A673 (cell line): Measurements from ENCODE around the gene CLDN17. TPM values are rescaled to one million over a fixed set of nuclear protein-coding genes. Genes with fewer than 3 reads are reported as not detected.

ENCODE experiments used
- BruUV-seq: library from RNA; stranded (reverse); fragments of 400-500 nt; replicated peaks from 2 replicates; lab custom pipeline; 2021; lab: Mats Ljungman, UMichigan
- CTCF ChIA-PET: fragments of 300-600 bp; sonication (Branson Sonifier 250); formaldehyde crosslinking; loops from one replicate; lab custom pipeline; 2022; ENCODE audit warnings: antibody characterized with exemption; lab: Charles Lee
- POLR2A ChIA-PET: fragments of 300-600 bp; sonication (Branson Sonifier 250); formaldehyde crosslinking; loops from one replicate; lab custom pipeline; 2022; ENCODE audit warnings: antibody characterized with exemption; ENCODE audit not compliant: low non-redundant PET; lab: Charles Lee
- DNase-seq: peaks from one replicate; pipeline ENCODE4 v3.0.0-alpha.2; 2015; ENCODE audit warnings: low spot score
- H3K27ac ChIP-seq: fragments of 200-600 bp; sonication (generic); 2 replicates; pipeline ENCODE4 v1.5.1; 2016; ENCODE audit warnings: mixed run types, low read depth, mild to moderate bottlenecking, mixed read lengths, antibody characterized with exemption, low read length; ENCODE audit not compliant: poor library complexity, severe bottlenecking
- H3K27me3 ChIP-seq: fragments of 200-600 bp; sonication (generic); replicated peaks from 2 replicates; pipeline ENCODE4 v1.6.1; 2017; ENCODE audit warnings: mixed run types, low read depth, mild to moderate bottlenecking, mixed read lengths, antibody characterized with exemption, low read length; ENCODE audit not compliant: insufficient read depth, poor library complexity
- H3K36me3 ChIP-seq: fragments of 200-600 bp; sonication (generic); 2 replicates; pipeline ENCODE4 v1.6.1; 2016; ENCODE audit warnings: mixed run types, mild to moderate bottlenecking, mixed read lengths, antibody characterized with exemption, low read length; ENCODE audit not compliant: insufficient read depth, poor library complexity, severe bottlenecking
- H3K4me1 ChIP-seq: fragments of 200-600 bp; sonication (generic); 2 replicates; pipeline ENCODE4 v1.6.1; 2017; ENCODE audit warnings: mixed run types, mild to moderate bottlenecking, mixed read lengths, antibody characterized with exemption, low read length; ENCODE audit not compliant: insufficient read depth, poor library complexity, severe bottlenecking
- H3K4me3 ChIP-seq: fragments of 200-600 bp; sonication (generic); 2 replicates; pipeline ENCODE4 v1.5.1; 2016; ENCODE audit warnings: low read depth, mixed run types, mild to moderate bottlenecking, mixed read lengths, low read length; ENCODE audit not compliant: poor library complexity, severe bottlenecking
- H3K9me3 ChIP-seq: fragments of 200-600 bp; sonication (generic); 2 replicates; pipeline ENCODE4 v1.6.1; 2016; ENCODE audit warnings: mixed run types, low read depth, mild to moderate bottlenecking, mixed read lengths, antibody characterized with exemption, low read length; ENCODE audit not compliant: poor library complexity, severe bottlenecking
- CTCF ChIP-seq: fragments of 300-800, 200-600 bp; sonication (generic); conservative IDR thresholded peaks from 2 replicates; pipeline ENCODE4 v1.5.1; 2017; ENCODE audit warnings: low read depth, mild to moderate bottlenecking, antibody characterized with exemption, low read length, moderate library complexity, mixed read lengths
- EZH2 ChIP-seq: fragments of 200-600 bp; sonication (generic); IDR thresholded peaks from 2 replicates; pipeline ENCODE4 v1.6.1; 2017; ENCODE audit warnings: borderline replicate concordance, low read depth, mild to moderate bottlenecking, mixed read lengths, antibody characterized with exemption, low read length; ENCODE audit not compliant: poor library complexity, severe bottlenecking
- intact Hi-C: fragments of 100-400 bp; cut with micrococcal nuclease; formaldehyde crosslinking; loops from one replicate; pipeline ENCODE4 v1.10.0; 2022; ENCODE audit not compliant: unreplicated experiment
- total RNA-seq: library from RNA; stranded (reverse); gene quantifications from 2 replicates; pipeline ENCODE4 v1.2.3, GENCODE V29; 2021

CLDN17 gene
- total RNA-seq, 1 experiment from 2014 or later, result not detected

GRCh38 chr21:30168086-30168485, 1.5 kb upstream of the CLDN17 start:
- ChIA-PET CTCF (no interaction called here), POLR2A (no interaction called here)
- no TSS peak for BruUV-seq
- Histone ChIP-seq H3K4me1 (no peaks in the 10 kb centered on the region), H3K36me3 (no peaks in the 10 kb centered on the region), H3K9me3 (no peaks in the 10 kb centered on the region), H3K27ac (no peak overlapping the region), H3K4me3 (no peak overlapping the region), H3K27me3 (no peaks in the 10 kb centered on the region)
- intact Hi-C loops, result no loop called here
- no peak for TF ChIP-seq CTCF
- no peak for TF ChIP-seq EZH2
- no peak for DNase-seq

- Histone ChIP-seq H3K9me3 (no peaks in the 10 kb centered on the region), H3K4me3 (no peak overlapping the region), H3K27ac (no peak overlapping the region), H3K36me3 (no peaks in the 10 kb centered on the region), H3K4me1 (no peaks in the 10 kb centered on the region), H3K27me3 (no peaks in the 10 kb centered on the region)
- no TSS peak for BruUV-seq
- ChIA-PET CTCF (no interaction called here), POLR2A (interaction anchor here (0.6 kb wide), 1 partner anchor 1020 kb away, joined by 4 read pairs; no protein-coding TSS in a partner anchor)
- intact Hi-C loops, result no loop called here
- DNase-seq, result no peak
- TF ChIP-seq CTCF, result no peak
These were observed 434 bp downstream of the CLDN17 start for GRCh38 chr21:30166171-30166570.

- H3K27ac ChIP-seq, result no peak overlapping the region
- peaks cover 4% of the 10 kb centered on the region for H3K27me3 ChIP-seq
- ChIA-PET POLR2A (no interaction called here), CTCF (no interaction called here)
- H3K4me3 ChIP-seq, result no peak overlapping the region
- no peak for TF ChIP-seq CTCF
- TF ChIP-seq EZH2, result no peak
- no peak for DNase-seq
- H3K36me3 ChIP-seq, result no peaks in the 10 kb centered on the region
- no TSS peak for BruUV-seq
- intact Hi-C loops, result no loop called here
- no peaks in the 10 kb centered on the region for H3K9me3 ChIP-seq
- H3K4me1 ChIP-seq, result no peaks in the 10 kb centered on the region
These were observed 1.8 kb downstream of the CLDN17 start for GRCh38 chr21:30164796-30165195.
